Stimulated activated CD8-positive, alpha-beta memory T cell treated with anti-CD3 and anti-CD28 coated beads, Interleukin-15, amount 100 ng/mL, for 4 hours (primary cell): ENCODE measurements around the gene RPUSD2.
"Not testable (repeated sequence)": the region's sequence is repeated elsewhere in the genome, so short reads cannot be mapped to it uniquely, and the experiment has no call there.

Source experiments
- DNase-seq, 2 donors: peaks; one replicate each; pipeline ENCODE4 v3.0.0-alpha.2; 2020; ENCODE audit warnings: low read depth in 2 of 2

RPUSD2 gene

GRCh38 chr15:40565333-40566238 lies 3.5 kb upstream of the RPUSD2 start:
- no peak for DNase-seq

- no peak for DNase-seq
These were observed 2.0 kb upstream of the RPUSD2 start for GRCh38 chr15:40567111-40567510.

GRCh38 chr15:40575113-40575512 lies 6.0 kb downstream of the RPUSD2 start:
- no peak for DNase-seq

- DNase-seq = not testable (repeated sequence)
These were observed 7.8 kb downstream of the RPUSD2 start for GRCh38 chr15:40576914-40577313.

GRCh38 chr15:40578892-40579291 lies 9.8 kb downstream of the RPUSD2 start:
- no peak for DNase-seq

- DNase-seq = not testable (repeated sequence)
These were observed 12.7 kb downstream of the RPUSD2 start for GRCh38 chr15:40581796-40582195.

- no peak for DNase-seq
These were observed 13.7 kb downstream of the RPUSD2 start for GRCh38 chr15:40582726-40583246.

- no peak for DNase-seq
These were observed 15.1 kb downstream of the RPUSD2 start for GRCh38 chr15:40584191-40584590.

- DNase-seq = no peak
These were observed 21.6 kb downstream of the RPUSD2 start for GRCh38 chr15:40590667-40591050.

- DNase-seq = no peak
These were observed 22.3 kb downstream of the RPUSD2 start for GRCh38 chr15:40591389-40591788.

- no peak for DNase-seq
These were observed 24.1 kb downstream of the RPUSD2 start for GRCh38 chr15:40593165-40593564.

GRCh38 chr15:40593588-40594428 lies 24.7 kb downstream of the RPUSD2 start, which contains the start of gene KNL1:
TSS of gene KNL1 (plus strand) at chr15:40594249. CDS start at chr15:40602932, 8,683 bp downstream.
- peak; percentile 63 to 77 for DNase-seq

- DNase-seq = no peak
These were observed 25.3 kb downstream of the RPUSD2 start for GRCh38 chr15:40594429-40594836.

GRCh38 chr15:40595219-40595618 lies 26.1 kb downstream of the RPUSD2 start:
- DNase-seq = no peak

- DNase-seq = no peak
These were observed 26.7 kb downstream of the RPUSD2 start for GRCh38 chr15:40595773-40596172.

GRCh38 chr15:40597024-40597423 lies 27.9 kb downstream of the RPUSD2 start:
- DNase-seq = no peak

GRCh38 chr15:40598126-40598525 lies 29.0 kb downstream of the RPUSD2 start:
- DNase-seq = no peak

GRCh38 chr15:40598672-40599071 lies 29.6 kb downstream of the RPUSD2 start:
- DNase-seq = no peak

- DNase-seq = no peak
These were observed 31.9 kb downstream of the RPUSD2 start for GRCh38 chr15:40600956-40601355.

GRCh38 chr15:40603935-40604334 lies 34.8 kb downstream of the RPUSD2 start:
- DNase-seq = no peak

GRCh38 chr15:40613080-40613479 lies 44.0 kb downstream of the RPUSD2 start:
- no peak for DNase-seq

GRCh38 chr15:40618023-40618422 lies 48.9 kb downstream of the RPUSD2 start:
- no peak for DNase-seq
